ENCODE measurements around the gene CELF3.

- TF ChIP-seq, protein P1, sequence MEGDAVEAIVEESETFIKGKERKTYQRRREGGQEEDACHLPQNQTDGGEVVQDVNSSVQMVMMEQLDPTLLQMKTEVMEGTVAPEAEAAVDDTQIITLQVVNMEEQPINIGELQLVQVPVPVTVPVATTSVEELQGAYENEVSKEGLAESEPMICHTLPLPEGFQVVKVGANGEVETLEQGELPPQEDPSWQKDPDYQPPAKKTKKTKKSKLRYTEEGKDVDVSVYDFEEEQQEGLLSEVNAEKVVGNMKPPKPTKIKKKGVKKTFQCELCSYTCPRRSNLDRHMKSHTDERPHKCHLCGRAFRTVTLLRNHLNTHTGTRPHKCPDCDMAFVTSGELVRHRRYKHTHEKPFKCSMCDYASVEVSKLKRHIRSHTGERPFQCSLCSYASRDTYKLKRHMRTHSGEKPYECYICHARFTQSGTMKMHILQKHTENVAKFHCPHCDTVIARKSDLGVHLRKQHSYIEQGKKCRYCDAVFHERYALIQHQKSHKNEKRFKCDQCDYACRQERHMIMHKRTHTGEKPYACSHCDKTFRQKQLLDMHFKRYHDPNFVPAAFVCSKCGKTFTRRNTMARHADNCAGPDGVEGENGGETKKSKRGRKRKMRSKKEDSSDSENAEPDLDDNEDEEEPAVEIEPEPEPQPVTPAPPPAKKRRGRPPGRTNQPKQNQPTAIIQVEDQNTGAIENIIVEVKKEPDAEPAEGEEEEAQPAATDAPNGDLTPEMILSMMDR (IDR thresholded peaks at IDR 0.05; ENCODE audit: insufficient read depth, low read length), result no peak
- no peak for TF ChIP-seq GABPA (IDR thresholded peaks at IDR 0.05; ENCODE audit: low read depth)
- no peak for TF ChIP-seq REST (IDR thresholded peaks at IDR 0.05; ENCODE audit: insufficient replicate concordance, low read depth)
- TF ChIP-seq POLR2AphosphoS5 (IDR thresholded peaks at IDR 0.05; ENCODE audit: low read depth), result no peak
Measured at GRCh38 chr1:151710187-151710840, 6.3 kb downstream of the CELF3 start.

Measured in HL-60 (cell line).